ENCODE measurements around the gene UHRF2.

DNA sequence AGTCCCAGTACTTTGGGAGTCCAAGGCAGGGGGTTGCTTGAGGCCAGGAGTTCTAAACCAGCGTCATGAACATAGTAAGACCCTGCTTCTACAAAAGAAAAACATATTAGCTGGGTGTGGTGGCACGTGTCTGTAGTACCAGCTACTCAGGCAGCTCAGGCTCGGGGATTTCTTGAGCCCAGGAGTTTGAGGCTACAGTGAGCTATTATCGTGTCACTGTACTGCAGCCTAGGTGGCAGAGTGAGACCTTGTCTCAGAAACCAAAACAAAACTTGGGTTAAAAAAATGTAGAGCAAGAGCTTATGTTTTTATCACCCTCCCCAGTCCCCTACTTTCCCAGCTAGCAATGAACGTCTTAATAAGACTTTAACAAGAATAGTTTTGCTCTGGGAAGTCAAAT lies 46.7 kb downstream of the UHRF2 start:
- TF ChIP-seq FOXM1 (IDR thresholded peaks at IDR 0.05; ENCODE audit: borderline replicate concordance) (no peak), ELF4 (IDR thresholded peaks at IDR 0.05) (no peak), ZNF384 (IDR thresholded peaks at IDR 0.05) (no peak), NFRKB (IDR thresholded peaks at IDR 0.05) (no peak), FOXK2 (IDR thresholded peaks at IDR 0.05) (no peak), SP1 (IDR thresholded peaks at IDR 0.05) (no peak), SUZ12 (IDR thresholded peaks at IDR 0.05) (no peak), HDGF (IDR thresholded peaks at IDR 0.05; ENCODE audit: borderline replicate concordance) (no peak)
- TF ChIP-seq, protein P1, sequence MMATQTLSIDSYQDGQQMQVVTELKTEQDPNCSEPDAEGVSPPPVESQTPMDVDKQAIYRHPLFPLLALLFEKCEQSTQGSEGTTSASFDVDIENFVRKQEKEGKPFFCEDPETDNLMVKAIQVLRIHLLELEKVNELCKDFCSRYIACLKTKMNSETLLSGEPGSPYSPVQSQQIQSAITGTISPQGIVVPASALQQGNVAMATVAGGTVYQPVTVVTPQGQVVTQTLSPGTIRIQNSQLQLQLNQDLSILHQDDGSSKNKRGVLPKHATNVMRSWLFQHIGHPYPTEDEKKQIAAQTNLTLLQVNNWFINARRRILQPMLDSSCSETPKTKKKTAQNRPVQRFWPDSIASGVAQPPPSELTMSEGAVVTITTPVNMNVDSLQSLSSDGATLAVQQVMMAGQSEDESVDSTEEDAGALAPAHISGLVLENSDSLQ (IDR thresholded peaks at IDR 0.05) = no peak
